HPDE6-E6E7 (cell line): ENCODE measurements around the gene PRKCZ.

Source experiments
- DNase-seq: peaks from one replicate; pipeline ENCODE4 v3.0.0; 2011; ENCODE audit warnings: missing footprints; ENCODE audit errors: extremely low spot score

The PRKCZ gene

DNA sequence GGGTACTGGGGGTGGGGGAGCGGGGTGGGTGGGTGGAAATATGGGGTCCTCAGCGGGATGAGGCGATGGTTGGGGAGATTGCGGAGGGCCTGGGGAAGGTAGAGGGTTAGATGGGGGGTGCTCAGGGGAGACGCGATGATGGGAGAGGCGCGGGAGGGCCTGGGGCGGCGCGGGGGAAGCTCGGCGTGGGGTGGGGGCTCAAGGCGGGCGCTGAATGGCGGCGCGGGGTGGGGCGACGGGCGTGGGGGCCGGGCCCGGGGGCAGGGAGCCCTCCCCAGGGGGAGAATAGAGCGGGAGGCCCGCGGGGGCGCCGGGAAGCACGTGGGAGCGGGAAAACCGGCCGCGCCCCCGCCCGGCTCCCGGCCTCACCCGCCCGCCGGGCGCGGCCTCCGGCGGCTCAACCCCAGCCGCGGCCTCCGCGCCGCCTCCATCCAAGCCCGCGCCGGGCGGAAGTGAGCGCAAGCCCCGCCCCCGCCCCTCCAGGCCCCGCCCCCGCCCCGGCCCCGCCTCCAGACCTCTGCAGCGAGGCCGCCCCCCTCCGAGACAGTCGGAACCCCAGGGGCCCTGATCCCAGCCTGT is 144.2 kb downstream of the PRKCZ start, which contains the start of gene FAAP20:
Gene FAAP20 (minus strand): TSS at position 454 of the 579 bp plus-strand sequence. CDS start 23 bp downstream, at position 431.
- peak; percentile 70 for DNase-seq

DNA sequence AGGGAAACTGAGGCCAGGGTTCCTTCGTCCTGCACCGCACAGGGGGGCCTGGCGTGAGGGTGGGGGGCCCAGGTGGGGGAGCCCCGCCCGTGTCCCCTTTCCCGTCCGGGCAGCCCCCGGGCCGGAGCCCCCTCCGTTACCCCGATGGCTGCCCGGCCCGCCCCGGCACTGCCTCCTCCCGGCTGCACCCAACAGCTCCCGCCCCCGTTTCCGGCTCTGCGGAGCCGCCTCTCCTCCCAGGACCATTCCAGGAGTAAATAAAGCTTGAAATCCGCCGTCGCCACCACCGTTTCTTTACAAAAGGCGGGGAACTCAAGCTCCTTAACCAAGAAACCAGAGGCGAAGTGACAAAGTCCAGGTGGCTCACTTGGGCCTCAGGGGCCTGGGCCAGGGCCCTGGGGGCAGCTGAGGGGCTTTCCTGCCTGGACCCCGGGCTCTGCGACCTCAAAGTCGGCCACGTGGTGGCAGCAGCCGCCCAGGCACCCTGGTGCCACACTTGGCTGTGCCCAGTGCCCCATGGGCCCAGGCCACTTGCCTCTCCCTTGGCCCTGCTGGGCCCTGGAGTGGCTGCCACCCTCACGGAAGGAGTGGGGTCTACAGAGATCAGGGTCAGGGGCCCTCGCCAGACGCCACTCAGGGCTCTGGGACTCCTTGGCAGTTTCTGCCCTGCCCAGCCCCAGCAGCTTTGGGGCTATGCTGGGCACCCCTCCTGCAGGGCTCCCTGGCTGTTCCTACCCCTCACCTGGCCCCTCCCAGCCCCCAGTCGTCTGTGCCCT is 144.9 kb downstream of the PRKCZ start:
- DNase-seq = peak; percentile 86

DNA sequence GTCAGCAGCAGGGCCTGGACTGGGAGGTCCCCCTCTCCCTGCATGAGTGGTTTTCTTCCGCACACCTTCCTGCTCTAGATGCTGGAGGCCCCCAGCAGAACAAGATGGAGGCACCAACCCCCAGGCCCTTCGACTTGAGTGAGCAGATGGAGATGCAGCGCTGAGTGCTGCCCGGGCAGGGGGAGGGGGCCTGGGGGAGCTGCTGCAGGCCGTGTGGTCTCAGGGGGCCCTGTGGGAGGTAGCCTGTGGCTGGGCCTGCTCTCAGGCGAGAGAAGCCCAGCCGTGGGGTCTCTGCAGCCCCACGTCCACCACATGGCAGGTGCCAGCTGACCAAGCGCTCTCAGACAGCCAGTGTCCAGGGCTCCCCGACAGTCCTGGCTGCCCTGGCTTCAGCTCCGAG is 145.6 kb downstream of the PRKCZ start:
- DNase-seq = no peak

DNA sequence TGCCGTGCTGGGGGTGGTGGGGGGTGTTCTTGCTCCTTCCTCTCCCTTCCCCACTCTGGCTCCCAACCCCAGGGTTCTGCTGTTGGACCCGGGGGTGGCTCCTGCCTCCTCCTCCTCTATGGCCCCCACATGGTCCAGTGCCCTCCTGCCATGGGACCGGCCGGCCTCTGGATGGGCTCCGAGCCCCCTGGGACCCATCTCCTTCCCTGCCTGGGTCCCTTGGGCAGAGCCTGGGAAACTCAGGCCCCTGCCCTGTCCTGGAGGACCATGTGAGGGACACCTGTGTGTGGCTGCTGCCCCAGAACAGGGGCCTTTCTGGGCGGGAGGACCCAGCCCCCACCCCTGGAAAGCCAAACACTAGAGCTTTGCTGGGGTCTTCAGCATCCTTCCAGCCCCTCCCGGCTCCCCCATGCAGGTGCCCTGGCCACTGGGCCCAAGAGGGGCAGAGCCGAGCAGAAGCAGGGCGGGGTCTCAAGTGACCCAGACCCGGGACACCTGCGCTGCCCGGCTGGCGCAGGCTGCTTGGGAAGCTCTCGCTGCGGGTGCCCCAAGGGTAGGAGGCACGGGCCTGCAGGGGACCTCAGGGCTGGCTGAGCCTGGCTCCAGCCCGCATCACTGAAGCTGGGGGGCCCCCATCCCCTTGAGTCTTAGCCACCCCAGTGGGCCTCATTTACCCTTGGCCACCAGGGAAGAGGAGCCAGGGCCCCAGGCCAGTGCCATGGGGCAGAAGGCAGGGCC is 146.9 kb downstream of the PRKCZ start:
- DNase-seq = no peak

DNA sequence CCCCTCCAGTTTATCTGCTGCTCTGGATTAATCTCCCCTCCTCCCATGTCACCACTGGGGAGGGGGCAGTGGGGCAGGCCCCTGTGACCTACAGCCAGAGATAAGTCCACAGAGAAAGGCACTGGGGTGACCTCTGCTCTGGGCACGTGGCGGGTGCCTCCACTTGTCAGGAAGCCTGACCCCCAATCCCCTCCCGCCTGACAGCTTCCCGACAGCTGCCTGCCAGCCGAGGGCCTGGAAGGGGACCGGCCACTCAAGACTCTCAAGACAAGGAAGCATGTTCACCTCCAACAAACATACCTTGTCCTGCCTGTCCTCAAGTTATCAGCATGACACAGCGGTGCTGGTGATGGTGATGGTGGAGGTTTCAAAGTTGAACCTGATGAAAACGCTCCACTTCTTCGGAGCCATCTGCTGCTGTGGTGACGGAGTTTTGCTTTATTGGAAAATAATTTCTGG is 147.5 kb downstream of the PRKCZ start:
- no peak for DNase-seq

DNA sequence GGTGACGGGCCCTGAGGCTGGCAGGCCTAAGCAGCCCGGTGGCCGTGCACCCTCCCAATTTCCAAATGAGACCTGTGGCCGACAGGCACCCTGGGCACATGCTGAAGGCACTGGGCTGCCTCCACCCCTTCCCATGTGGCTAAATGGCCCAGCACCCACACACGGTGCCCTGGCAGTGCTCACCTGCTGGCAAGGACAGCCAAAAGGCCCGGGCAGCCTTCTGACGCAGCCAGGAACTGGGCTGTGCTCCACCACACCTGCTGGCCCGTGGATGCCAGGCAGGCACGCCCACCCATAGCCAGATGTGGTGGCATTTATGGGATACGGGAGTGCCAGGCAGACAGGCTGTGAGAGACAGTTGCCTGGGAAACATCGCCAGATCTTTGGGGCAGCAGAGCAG is 148.4 kb downstream of the PRKCZ start:
- DNase-seq = no peak

DNA sequence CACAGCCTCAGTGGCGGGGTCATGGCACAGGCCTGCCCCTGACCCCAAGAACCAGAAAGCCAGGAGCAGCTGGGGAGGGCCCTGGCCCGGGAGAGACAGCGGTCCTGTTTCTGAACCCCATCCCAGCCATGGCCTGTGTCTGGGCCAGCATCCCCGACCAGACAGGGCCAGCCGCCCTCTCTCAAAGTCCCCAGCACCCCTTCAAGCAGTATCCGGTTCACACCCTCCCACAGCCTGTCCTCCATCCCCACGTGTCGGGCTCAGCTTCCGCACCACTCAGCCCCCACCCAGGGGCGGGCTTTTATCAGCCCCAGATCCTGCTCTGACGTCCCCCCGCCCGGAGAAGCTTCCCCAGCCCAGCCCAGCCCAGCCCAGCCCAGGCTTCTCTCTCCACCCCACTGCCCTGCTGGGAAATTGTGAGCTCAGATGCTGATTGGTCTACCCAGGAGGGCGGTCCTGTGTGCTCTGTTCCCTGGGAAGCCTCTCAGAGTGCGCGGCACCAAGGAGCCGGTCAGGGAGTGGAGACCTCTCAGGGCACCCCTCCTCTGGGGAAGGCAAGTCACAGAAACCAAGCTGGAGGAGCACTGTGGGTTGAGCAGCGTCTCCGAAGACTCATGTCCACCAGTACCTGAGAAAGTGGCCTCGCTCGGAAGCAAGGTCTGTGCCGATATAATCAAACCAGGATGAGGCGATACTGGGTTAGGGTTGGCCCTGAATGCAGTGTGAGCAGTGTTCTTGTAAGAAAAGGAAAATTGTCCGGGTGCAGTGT is 149.0 kb downstream of the PRKCZ start:
- peak; percentile 64 for DNase-seq

DNA sequence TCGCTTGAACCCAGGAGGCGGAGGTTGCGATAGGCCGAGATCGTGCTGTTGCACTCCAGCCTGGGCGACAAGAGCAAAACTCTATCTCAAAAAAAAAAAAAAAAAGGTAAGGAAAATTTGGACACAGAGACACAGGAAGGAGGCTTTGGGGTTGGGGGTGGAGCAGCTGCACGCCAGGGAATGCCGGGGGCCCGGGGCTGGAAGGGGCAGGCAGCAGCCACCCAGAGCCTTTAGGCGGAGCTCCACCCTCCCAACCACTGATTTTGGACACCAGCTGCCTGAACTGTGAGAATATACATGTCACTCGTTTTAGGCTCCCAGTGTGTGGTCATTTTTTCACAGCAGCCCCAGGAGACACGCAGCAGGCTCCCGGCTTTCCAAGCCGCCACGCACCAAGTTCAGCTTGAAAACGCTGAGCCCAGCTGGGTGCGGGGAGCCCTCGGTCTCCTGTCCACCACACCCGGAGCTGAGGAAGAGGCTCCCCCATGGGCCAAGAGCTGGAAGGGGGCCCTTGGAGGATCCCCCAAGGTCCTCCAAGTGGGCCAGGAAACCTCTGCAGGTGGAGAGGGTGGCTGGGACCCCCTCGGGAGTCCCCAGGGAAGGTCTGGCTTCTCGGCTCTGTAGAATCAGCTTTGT is 150.2 kb downstream of the PRKCZ start:
- no peak for DNase-seq

DNA sequence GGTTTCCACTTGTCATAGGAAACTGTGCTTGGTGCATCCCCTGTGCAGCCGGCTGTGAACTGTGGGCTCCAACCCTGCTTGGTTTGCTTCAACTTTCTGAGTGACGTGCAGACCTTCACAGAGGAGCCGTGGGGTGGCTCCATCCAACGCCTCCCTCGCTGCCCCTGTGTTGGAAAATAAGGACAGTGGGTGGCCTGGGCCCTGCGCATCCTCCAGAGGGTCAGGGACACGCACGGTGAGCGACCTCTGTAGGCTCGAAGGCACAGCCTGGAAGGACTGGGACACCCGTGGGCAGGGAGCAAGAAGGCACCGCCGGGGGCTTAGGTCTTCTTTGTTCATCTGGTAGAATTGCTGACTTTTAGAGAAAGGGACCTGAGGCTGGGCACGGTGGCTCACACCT is 150.9 kb downstream of the PRKCZ start:
- DNase-seq = no peak

DNA sequence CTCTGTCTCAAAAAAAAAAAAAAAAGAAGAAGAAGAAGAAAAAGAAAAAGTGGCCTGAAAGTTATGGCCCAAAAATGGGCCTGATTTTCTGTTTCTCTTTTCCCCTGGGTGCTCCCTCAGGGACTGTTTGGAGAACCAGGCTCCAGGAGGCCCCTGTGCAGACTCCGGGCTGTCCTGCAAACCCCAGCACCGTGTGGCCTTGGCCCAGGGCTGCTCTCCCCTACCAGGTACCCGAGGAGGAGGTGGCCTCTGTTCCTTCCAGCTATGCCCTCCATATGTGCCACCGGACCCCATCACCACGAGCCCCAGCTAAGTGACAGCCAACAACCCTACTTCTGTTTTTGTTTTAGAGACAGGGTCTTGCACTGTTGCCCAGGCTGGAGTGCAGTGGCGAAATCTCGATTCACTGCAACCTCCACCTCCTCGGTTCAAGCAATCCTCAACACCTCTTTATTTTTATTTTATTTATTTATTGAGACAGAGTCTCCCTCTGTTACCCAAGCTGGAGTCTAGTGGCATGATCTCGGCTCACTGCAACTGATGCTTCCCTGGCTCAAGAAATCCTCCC is 151.9 kb downstream of the PRKCZ start:
- no peak for DNase-seq

DNA sequence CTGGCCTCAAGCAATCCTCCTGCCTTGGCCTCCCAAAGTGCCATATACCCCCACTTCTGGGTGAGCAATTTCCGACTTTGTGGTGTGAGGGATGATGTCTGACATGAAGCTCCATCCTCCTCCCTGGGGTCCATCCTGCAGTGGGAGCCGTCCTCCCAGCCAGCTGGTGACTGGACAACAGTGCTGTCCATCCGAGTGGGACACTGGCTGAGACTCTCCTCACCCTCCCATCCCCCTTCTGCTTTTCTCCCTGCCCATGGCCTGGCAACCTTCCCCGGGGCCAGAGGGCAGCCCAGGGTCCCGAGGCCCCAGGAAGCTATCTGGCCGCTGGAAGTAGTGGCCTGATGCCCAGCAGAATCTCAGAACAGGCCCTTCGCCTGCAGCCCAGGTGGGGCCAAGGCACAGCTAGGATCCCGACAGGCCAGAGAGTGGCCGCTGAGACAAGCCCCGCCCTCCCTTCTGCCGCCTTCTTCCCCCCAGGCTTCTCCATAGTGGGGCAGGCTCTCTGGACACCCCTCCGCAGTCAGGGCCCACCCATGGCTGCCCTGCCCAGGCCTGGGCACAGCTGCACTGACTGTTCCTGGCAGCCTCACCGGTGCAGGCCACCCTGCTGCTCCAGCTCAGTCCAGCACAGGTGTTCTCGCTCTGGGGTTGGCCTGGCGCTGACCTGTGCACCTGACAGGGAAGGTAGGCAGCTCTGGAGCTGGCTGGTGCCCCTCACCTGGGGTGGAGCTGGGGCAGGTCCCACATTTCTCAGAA is 152.8 kb downstream of the PRKCZ start:
- DNase-seq = no peak

DNA sequence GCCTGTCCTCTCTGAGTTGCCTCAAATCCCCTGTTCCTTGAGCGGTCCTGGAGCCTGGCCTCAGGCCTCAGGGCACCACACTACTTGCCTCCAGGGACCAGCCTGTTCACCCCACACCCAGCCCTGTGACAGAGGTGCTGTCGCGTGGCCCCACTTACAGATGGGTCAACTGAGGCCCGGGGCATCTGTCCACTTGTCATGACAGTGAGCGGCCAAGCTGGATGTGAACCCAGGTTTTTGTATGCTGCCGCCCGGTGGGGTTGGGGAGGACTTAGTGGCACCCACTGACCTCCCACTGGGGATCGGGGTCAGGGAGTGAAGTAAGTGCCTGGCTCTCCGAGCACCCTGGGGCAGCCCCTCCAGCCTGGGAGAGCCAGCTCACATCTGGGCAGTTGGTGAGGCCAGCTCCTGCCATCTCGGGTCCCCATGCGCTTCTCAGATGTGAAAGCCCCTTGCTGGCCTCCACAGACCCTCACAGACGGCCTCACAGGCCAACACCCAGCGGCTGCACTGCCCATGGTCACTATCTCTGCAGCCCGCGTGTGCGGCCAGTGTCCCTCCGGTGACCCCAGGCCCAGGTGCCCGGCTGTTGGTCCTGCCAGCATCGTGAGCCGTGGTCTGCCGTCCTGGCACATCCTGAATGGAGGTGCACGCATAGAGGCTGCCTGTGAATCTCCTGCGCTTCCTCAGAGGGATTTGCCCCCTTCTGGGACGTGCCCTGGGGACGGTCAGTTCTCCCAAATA is 153.6 kb downstream of the PRKCZ start:
- no peak for DNase-seq

DNA sequence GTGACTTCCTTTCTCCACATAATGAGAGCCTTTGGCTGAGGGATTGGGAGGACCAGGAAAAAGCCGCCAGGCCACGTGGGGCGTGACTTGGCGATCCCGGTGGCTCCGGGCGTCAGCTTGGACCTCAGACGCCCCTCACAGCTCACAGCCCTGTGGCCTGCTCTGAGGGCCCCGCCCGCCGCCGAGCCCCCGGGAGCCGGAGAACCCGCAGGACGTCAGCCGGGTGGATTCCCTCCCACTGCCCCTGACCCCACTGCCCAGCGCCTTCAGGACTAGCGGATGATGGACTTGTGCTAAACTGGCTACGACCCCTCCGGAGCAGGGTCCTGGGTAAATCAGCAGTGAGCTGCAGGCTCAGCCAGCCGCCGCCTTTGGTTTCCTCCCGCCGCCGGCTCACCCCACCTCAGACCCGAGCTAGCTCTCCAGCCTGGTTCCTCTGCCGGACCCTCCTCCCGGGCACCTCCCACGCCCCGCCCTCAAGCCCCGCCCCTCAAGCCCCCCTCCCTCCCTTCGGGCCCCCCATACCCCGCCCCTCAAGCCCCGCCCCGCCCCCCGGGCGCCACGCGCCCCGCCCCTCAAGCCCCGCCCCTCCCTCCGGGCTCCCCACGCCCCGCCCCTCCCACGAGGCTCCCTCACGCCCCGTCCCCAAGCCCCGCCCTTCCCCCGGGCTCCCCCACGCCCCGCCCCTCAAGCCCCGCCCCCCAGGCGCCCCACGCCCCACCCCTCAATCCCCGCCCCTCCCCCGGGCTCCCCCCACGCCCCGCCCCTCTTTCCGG is 154.4 kb downstream of the PRKCZ start:
- DNase-seq = no peak

DNA sequence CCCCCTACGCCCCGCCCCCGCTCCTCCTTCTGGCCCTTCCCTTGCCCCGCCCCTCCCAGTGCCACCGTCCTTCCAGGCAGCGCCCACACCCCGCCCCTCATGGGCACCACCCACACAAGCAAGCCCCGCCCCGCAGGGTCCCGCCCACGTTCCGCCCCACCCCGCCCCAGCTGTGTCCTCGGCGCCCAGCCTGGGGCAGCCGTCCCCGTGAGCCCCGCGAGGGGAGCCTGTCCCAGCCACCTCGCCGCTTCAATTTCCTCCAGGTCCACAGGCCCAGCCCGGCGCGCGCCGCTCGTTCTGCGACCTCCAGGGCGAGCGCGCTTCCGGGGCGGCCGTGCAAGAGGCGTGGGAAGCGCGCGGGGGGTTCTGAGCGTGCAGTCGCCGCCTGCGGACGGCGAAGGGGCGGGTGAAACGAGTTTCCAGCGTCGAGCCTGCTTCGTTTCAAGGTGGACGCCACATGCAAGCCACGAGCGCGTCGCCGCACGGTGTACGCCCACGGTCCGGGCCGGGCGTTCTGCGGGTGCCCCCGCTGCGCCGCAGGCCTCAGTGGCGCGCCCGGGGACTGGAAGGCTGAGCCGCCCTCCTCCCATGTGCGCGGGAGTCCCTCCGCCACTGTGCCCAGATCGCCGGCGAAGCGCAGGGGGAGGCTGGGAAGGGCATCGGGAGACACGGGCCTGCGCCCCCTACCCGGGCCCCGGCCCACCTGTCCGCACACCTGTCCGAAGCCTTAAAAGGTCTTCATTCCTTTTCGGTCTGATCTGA is 155.2 kb downstream of the PRKCZ start:
- DNase-seq = peak; percentile 61

DNA sequence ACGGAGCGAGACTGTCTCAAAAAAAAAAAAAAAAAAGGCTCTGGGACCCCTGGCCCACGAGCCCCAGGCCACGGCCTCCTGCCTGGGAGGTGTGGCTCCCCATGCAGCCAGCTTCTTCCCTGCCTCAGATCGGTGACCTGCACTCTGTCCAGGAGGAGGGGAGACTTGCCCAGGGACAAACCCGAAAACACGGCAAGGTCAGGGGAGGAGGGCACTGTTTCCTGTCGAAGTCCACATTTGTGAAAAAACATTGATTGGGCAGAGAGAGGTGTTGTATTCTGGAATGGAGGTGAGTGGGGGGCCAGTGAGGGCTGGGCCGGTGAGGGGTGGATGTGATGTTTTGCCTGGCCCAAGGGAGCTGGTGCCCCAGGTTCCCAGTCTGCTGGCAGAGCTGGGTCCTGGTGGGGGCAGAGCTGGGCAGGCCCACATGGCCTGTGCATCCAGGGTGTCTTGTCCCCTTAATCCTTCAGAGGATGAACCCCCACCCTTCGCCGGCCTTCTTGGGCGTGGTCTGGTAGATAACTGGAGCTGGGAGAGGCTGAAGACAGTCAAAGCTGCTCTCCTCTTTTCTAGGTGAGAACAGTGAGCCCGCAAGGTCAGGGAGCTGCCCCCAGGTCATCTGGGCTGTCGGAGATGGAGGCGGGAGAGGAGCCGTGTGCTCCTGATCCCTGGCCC is 156.7 kb downstream of the PRKCZ start:
- no peak for DNase-seq

DNA sequence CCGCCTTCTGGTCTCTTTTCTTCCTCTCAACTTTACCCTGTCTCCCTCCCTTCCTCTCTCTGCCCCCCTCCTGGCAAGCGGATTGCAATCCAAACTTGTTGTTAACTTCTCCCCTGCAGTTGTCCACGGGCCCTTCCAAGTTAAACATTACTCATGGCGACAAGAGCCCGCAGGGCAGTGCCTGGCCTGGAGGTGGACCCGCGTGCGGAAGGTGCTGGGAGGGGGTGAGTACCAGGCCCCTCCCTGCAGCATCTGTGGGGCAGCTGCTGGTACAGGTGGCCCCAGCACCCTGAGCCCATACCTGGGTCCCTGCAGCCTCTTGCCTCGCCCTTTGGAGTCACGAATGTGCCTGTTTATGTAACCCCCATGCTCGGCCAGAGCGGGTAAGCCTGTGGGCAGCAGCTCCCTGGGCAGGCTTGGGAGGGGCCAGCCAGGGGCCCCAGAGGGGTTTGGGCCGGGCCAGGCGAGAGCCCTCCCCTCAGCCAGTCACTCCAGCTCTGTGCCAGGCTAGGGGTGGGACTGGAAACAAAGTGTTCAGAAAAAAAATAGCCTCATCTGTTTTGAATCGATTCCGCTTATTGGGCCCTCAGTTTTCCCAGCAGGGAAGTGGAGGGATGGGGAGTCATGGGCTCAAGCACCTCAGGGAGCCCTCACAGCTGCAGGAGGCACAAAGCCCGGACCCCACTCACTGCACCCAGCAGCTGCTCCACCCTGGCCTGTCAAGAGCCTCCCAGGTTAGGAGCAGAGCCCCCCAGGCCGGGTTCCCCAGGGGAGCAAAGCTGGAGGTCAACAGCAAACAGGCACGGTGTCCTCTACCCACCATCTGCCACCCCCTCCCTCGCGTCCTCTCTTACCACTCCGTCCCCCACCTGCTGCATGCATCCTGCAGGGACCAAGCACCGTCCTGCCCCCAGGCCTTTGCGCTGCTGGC is 158.4 kb downstream of the PRKCZ start:
- peak; percentile 81 for DNase-seq
